Suppressor macrophage treated with lipopolysaccharide for 1 hour (primary cell): ENCODE results near the gene CHCHD4.

ENCODE experiments used
- DNase-seq, 3 donors: peaks; one replicate each; pipeline ENCODE4 v3.0.0-alpha.2; 2020 to 2022

The CHCHD4 gene

DNA sequence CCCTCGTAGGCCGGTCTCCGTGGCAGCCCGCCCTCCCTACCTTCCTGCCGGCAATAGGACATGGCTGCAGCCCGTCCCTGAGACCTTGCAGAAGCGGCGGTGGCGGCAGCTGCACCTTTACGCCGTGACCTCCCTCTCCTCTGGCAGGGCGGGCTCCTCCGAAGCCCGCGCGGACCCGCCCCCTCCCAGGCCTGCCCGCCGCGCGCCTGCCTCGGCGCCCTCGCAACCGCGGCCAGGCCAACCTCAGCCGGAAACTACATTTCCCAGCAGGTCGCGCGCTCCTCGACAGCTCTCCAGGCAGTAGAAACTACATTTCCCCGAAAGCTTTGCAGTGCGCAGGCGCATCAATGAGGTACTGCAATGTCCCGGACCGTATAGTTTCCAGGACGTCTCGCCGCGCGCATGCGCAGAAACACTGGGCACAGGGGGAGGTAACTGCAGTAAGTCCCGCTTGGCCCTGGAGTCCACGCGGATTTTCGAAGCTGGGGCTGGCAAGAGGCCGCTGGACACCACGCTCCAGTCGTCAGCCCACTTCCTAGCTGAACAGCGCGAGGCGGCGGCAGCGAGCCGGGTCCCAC lies at the start of gene CHCHD4, which contains the start of gene TMEM43:
Gene CHCHD4, minus strand, starts transcription at position 256 of the 578 bp plus-strand sequence. Its CDS starts 194 bp downstream, at position 62.
Gene TMEM43, plus strand, starts transcription at position 438 of the 578 bp plus-strand sequence. CDS start 142 bp downstream, outside the sequence.
- DNase-seq: peak; percentile 98 to 100 (median 100)

DNA sequence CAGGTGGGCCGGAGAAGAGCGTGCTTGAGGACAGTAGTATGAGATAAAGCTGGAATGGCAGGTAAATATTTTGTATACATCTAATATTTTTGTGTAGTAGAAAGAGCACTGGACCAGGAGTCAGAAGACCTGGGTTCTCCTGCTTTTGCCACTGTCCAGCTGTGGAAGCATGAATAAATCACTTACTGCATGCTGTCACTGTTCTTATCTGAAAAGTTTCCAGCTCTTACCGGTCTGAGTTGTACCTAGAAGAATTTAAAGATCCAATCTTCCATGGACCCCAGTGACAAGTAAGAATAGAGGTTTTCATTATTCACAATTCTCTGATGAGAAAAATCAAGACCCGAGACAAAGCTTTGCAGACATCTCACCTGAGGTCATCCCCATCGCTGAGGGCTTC lies 47.8 kb upstream of the CHCHD4 start:
- DNase-seq: no peak

DNA sequence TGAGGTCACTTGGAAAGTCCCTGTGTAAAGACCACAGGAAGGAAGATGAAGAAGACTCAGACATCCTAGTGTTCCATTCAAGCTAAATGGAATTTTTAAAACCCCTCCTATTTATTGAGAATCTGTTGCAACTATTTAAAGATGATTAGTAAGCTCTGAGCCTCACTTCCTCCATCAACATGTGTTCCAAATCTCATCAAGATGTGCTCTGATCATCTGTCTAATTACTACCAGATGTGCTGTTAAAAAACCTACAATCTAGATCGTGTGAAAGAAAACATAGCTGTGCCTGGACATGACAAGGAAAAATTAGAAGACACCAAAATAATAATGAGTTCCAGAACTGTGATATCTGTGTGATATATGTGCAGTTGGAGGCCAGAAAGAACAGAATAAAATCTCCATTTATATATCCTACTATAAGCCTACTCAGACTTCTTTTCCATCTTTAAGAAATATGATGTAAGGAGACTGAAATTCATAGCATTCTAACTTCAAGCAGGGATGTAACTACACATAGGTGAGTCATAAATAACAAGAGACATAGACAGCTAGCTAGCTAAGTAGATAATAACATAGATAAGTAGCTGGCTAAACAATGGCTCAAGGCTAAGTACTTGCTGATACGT lies 46.0 kb upstream of the CHCHD4 start:
- DNase-seq: peak in 2 of 3 donors; percentile 22 to 51

DNA sequence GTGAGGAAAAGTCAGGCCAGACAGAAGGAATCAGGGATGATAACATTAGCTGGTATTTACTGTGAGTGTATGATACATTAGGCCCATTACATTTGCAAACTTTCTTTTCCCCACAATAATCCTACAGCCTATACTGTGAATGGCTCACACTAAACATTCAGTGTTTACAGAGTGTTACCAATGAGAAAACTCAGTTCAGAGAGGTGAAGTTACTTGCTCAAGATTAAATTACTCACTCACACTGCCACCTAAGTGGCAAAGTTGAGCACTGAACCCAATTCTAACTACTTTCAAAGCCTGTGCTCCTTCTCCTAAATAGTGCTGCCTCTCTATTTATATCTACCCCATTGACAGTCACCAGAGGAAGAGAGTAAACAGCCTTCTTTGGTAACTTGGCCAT lies 45.2 kb upstream of the CHCHD4 start:
- DNase-seq: no peak

DNA sequence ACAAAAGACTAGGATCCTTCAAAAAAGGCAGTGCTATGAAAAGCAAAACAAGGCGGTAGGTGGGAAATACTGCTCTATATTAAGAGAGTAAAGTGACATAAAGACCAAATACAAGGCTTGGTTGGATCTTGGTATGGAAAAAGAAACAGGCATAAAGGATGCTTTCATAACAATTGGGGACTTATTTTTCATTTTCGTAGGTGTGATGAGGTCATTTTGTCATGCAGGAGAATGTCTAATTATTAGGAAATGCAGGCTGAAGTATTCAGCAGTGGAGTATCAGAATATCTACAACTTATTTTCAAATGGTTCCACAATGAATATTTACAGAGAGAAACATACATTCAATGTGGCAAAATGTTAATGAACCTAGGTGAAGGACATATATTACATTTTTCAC lies 44.8 kb upstream of the CHCHD4 start:
- peak in 2 of 3 donors; percentile 45 to 47 for DNase-seq

DNA sequence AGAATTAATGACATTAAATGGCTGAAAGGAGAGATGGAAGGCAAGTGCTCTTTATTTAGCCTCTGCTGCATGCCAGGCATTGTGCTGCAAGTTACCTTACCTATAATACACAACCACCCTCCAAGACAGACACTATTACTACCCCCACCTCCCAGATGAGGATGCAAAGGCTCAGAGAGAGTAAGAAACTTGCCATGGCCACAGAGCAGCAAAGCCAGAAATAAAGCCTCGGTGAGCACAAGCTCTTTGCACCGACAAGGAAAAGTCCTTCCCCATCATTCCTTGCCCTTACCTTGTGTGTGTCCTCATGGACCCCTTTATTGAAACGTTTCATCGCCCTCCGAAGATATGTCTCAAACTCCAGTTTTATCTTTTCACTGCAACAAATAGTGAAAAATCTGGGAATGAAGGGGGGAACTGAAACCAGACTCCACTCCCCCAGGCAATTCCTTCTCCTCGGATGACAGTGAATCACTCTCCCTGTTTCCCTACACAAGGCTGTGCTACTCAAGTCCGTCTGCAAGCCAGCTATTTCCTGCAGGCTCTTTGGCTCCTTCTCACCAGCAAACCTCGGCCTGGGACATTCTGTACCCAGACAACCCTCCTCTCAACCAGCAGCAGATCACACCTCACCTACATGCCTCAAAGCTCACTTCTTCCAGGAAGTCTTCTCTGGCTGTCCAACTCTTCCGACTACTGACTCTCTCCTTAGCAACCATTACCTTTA lies 42.4 kb upstream of the CHCHD4 start:
- DNase-seq: no peak

DNA sequence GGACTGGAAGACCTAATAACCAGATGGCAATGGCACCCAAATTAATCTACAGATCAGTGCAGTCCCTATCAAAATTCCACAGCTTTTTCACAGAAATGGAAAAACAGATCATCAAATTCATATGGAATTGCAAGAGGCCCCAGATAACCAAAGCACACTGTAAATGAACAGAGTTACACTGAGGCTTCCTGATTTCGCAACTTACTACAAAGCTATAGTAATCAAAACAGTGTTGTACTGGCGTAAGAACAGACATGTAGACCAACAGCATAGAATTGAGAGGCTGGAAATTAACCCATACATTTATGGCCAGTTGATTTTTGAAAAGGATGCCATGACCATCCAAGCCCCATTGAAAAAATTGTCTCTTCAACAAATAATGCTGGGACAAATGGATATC lies 37.5 kb upstream of the CHCHD4 start:
- no peak for DNase-seq

DNA sequence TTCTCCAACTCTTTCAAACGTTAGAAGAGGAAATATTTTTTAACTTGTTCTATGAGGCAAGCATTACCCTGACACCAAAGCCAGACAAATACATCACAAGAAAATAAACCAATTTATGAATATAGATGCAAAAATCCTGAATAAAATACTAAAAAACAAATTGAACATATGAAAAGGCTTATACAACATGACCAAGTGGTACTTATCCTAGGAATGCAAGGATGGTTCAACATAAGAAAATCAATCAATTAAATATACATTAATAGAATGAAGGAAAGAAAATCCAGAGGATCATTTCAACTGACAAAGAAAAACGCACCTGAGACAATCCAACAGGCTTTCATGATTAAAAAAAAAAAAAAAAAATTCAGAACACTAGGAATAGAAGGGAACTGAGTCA lies 36.6 kb upstream of the CHCHD4 start:
- no peak for DNase-seq

DNA sequence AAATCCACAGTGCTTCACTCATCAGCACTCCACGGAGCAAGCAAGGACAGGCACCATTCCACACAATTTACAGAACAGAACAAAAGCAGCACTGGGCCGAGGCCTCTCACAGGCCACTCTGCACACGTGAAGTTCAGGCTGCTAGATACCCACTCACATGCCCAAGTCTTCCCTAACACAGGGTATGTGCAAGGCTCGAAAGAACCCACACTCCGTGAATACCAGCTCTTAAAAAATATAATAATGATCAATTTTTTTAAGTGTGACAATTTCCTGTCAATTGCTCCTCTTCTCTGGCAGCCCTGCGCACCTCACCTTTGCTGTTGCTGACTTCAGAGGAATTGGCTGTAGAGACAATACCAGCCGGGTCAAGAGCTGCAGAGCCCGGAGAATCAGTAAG lies 34.8 kb upstream of the CHCHD4 start:
- no peak for DNase-seq

DNA sequence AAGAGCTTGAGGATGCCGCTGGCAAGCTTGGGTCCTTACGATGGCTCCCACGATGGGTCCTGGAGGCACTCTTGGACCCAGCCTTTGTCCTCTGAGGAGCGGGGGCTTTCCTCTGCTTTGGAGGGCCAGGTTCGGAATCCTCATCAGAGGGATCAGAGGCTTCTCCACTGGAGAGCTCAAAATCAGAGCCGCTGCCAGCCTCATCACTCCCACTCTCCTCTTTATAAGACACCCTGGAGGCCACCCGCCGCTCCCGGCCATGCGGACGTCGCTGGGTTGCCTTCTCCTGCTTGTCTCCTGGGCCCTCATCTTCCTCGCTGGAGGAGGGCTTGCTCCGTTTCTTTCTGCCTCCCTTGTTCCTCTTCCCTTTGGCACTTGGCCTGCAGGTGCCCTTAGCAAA lies 33.7 kb upstream of the CHCHD4 start:
- no peak for DNase-seq

DNA sequence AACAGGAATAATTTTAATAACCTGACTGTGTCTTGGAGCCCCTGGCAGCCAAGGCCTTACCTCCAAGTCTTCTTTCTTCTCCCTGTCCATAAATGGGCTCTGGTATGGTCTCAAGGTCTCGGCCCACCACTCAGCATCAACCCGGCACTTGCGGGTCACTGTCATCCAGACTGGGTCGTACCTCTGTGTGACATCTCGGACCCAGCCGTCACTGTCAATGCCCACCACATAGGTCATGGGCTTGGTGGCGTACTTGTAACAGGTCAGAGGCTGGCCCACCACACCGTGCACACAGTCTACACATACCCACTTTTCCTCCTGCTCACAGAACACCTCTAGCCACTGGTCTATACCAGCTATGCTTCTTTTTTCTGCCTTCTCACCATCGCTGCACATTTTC lies 33.3 kb upstream of the CHCHD4 start:
- no peak for DNase-seq

DNA sequence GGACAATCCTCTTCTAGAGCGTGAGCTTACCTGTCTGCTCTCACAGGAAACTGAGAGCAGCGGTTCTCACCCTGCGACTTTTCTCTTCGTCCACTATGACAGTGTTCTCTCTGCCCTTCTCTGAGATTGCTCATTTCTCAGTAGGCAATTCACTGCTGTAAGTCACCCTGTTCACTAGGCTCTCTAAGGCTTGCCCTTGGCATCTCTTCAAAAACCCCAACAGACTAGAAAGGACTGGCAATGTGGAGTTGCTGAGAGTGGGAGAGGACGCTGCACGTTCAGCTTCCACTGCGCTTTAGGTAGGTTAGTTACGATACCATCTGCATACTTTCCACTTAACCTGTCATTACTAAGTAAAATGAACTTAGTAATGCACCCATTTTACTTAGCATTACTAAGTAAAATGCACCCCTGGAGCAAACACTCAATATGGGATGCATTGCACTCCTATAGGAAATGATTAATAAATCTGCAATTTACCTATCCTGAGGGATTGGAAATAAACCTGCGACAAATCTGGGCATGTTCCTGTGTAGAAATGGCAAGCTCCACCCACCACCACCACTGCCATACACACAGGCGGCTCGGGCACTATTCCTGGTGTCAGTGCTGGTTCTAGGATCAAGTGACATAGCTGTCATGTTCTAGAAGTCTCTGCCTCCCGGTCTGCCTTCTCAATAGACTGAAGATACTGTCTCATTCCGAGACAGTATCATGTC lies 32.3 kb upstream of the CHCHD4 start:
- DNase-seq: no peak

DNA sequence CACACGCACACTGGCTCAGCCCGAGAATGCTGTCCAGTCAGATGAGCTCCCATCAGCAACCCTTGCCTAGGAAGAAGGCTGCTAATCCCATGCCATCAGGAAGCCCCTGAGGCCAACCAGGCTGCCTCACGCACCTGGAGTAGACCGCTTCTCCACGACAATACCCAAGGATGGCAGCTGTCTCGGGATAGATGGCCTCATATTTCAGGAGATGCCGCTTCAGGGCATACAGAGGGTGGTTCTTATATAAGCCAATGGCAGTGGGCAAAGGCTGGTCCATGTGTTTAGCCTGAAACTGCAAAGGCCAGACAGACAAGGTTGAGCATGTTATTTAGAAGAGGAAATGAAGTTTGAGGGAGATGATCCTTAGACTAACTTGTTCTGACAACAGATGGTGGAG lies 31.5 kb upstream of the CHCHD4 start:
- DNase-seq: no peak

DNA sequence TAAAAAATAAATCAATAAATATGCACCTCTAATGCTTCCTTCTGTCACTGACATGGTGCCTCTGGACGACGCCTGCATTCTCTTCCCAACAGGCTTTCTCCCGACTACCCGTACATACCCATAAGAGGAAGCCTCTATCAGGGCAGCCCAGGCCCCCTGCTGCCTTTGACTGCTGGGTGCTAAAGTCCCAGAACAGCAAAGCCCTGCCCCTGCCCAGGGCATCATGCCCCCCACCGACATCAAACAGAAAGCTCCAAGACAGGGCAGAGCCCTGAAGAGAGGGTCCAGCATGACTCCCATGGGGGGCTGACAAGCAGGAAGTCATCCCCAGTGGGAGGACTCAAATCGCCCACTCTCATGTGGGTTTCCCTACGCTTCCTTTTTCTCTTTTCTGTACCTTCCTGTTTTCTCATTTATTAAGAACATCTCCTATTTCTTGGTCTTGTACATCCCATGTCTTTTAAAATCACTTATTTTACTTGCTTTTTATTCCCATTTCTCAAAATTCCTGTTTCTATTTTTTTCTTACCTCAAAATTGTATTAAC lies 30.3 kb upstream of the CHCHD4 start:
- DNase-seq: peak; percentile 57 to 60 (median 59)

DNA sequence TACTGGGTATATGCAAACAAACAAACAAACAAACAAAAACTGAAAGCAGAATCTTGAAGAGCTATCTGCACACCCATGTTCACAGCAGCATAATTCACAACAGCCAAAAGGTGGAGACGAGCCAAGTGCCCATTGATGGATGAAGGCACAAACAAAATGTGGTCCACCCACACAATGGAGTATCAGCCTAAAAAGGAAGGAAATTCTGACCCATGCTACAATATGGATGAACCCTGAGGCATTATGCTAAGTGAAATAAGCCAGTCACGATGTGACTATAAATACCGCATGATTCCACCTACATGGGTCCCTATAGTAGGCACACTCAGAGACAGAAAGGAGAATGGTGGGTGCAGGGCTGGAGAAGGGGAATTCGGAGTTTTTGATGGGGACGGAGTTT lies 29.6 kb upstream of the CHCHD4 start:
- DNase-seq: peak; percentile 27 to 63 (median 56)

DNA sequence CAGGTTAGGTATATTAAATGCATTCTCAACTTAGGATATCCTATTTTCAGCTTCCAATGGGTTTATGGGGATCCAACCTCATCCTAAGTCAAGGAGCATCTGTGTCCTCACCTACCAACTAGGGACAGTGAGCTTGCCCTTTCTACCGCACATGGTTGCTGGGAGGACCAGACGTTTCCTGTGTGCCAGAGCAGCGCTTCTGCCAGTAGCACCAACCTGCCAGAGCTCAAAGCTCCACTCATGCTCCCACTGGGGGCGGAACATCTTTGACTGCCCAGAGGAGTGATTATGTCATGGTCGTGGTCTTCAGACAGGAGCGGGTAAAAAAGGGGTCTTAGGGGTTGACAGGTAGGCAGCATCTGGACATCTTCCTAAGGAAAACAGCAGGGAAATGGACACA lies 29.0 kb upstream of the CHCHD4 start:
- DNase-seq: no peak

DNA sequence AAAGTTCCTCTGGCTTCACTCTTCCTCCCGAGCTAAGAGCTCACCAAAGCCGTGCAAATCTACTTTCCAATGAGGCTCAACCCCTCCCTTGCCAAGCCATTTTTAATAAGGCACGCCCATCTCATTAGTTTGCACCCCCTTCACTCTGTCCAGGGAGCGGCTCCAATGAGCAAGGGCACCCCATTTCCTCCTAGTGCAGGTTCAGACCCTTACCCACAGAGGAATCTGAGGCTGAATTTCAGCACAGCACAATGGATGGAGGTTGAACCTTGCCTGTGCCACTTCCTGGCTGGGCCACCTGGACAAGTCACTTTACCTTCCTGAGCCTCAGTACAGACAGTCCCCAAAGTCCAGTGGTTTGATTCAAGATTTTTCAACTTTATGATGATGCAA lies 28.3 kb upstream of the CHCHD4 start:
- no peak for DNase-seq

DNA sequence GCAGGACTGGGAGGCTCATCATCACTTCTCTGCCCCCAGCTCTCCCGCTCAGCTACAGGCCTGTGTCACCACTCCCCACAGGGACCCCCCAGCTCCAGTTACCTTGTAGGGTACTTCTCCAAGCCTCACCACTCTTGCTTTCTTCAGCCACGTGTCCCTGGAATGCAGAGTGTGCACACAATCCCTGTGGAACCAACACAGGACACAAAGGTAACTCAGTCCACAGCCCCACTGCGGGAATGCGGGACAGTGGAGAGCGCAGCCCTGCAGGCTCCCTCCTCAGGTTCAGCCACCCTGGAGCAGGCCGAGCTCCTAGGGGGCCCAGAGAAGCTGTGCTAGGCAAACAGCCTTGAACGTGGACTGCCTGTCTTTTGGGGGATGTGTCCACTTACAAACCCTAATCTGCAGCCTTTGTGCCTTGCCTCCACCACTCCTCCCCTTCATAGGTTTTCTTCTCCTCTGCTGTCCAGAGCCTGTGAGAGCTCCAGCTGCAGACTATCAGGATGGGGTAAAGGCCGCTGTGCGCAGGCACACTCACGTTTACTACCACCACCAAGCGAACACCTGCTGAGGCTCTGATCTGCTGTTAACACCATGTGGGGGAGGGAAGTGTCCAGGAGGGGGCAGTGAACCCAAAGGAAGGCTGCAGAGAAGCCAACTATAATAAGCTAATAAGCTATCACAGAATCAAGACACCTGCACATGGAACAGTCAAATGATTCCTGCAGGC lies 27.7 kb upstream of the CHCHD4 start:
- DNase-seq: peak in 1 of 3 donors; percentile 24

DNA sequence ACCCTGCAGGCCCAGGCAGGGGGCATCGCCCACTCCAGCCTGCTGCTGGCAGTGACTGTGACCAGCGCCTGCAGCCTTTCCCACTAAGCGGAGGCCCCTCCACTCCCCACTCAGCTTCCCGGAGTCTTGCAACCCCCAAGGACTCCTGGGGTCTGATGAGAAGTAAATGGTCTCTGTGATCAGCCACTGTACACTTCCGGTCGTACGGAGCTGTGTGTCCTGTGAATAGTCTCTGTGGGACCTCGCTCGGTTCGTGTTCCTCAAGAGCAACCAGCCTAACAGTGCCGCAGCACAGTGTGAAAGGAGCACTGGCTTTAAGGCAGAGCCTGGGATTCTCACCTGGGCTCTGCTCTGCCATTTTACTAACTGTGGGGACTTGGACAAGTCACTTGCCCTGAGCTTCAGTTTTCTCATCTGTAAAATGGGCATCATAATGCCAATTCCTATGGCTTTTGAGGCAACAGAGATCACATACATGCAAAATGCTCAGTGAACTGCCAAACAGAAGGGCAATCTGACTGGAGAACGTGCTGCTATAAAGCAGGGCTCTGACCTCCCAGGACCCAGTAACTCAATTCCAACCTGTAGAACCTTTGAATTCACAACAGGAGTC lies 26.9 kb upstream of the CHCHD4 start:
- DNase-seq: no peak

DNA sequence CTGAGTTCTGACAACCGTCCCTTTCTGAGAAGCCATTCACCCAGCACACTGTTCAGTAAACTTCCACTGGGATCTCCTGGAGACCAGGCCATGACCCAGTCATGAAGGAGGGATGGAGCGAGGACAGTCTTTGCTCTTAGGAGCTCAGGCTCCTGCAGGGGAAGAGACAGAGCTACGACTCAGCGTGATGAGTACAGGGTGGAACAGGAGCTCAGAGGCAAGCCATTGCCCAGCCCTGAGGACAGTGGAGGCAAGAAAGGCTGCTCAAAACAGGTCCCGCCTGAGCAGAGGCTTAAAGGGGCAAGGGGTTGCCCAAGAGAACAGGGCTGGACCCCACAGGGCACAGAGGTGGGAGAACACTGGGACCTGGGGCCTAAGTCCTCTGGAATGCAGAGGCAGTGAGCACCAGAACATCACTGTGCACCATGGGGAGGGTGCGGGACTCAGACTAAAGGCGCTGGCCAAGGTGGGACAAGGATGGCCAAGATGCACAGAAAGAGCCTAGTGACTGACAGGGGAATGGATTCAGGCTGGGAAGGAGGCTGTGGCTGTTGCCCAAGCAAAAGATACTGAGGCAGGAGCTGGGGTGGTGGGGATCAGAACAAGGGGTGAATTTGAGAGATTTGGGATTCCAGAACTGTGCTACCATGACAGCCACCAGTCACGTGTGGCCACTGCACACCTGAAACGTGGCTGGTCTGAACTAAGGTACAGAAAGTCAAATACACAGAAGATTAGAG lies 26.0 kb upstream of the CHCHD4 start:
- DNase-seq: no peak

DNA sequence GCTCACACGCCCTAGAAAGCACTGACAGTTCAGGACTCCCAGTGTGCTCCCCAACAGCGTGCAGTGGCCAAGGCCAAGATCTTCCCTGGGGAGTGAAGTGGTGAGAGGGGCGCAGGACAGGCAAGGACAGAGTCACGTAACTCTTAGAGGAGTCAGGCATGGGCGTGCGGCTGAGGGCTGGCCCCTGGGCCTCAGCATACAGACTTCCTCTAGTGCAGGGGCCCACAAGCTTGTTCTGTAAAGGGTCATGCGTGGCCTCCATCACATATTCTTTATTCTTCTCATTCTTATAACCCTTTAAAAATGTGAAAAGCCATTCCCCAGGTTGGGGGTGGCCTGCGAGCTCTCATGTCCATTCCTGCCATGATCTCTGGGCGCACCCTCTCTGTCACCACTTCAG lies 25.4 kb upstream of the CHCHD4 start:
- no peak for DNase-seq
